Activated naive CD4-positive, alpha-beta T cell (primary cell): ENCODE data around the gene MLXIP.
A peak's percentile ranks its signal among the peaks of the same experiment; 100 is the strongest.
"Not testable (repeated sequence)": the region's sequence is repeated elsewhere in the genome, so short reads cannot be mapped to it uniquely, and the experiment has no call there.

Experiments
- DNase-seq, 4 experiments: peaks; one replicate each; lab custom pipeline; 2025; lab: John Stamatoyannopoulos, UW

MLXIP gene, protein sequence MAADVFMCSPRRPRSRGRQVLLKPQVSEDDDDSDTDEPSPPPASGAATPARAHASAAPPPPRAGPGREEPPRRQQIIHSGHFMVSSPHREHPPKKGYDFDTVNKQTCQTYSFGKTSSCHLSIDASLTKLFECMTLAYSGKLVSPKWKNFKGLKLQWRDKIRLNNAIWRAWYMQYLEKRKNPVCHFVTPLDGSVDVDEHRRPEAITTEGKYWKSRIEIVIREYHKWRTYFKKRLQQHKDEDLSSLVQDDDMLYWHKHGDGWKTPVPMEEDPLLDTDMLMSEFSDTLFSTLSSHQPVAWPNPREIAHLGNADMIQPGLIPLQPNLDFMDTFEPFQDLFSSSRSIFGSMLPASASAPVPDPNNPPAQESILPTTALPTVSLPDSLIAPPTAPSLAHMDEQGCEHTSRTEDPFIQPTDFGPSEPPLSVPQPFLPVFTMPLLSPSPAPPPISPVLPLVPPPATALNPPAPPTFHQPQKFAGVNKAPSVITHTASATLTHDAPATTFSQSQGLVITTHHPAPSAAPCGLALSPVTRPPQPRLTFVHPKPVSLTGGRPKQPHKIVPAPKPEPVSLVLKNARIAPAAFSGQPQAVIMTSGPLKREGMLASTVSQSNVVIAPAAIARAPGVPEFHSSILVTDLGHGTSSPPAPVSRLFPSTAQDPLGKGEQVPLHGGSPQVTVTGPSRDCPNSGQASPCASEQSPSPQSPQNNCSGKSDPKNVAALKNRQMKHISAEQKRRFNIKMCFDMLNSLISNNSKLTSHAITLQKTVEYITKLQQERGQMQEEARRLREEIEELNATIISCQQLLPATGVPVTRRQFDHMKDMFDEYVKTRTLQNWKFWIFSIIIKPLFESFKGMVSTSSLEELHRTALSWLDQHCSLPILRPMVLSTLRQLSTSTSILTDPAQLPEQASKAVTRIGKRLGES

GRCh38 chr12:122078141-122079032, at the start of gene MLXIP:
Gene MLXIP, plus strand, starts transcription at chr12:122078756. Its CDS starts 98 bp downstream, at chr12:122078854.
- DNase-seq, result peak; percentile 55 to 82 (median 65)

- no peak for DNase-seq
These were observed 49.5 kb upstream of the MLXIP start for GRCh38 chr12:122028905-122029560.

DNA sequence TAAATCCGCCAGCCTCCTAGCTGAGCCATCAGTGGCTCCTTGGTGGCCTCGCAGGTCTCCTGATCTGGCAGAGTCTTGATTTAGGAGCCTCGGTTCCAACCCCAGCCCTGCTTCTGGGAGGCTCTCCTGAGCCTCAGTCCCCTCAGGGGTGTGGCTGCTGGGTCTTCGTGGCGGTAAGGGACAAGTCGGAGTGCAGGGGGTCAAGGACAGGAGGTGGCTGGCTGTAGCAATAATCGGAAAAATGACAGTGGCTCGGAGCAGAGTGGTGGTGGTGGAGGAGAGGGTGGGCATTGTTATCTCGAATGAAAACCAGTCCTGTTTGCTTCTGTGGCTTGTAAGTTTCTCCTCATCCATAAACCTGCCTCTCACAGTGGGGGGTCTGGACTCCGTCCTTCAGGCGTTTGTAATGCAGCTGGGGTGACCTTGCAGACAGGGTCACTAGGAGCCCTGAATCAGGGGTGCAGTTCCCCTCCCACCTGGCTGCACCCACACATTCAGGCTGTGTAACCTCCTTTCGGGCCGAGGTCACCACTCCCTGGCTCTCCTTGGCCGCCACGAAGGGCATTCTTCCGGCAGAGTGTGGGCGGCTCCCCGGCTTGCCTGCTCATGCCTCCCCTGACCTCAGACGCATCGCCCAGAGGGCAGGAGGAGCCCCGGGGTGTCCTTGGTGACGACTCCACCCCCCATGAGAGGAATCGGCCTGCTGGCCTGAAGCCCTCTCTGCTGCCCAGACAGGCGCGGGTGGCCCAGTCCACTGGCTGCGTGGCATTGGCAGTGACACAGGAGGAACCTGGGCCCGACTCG, 48.7 kb upstream of the MLXIP start:
- DNase-seq, result no peak

DNA sequence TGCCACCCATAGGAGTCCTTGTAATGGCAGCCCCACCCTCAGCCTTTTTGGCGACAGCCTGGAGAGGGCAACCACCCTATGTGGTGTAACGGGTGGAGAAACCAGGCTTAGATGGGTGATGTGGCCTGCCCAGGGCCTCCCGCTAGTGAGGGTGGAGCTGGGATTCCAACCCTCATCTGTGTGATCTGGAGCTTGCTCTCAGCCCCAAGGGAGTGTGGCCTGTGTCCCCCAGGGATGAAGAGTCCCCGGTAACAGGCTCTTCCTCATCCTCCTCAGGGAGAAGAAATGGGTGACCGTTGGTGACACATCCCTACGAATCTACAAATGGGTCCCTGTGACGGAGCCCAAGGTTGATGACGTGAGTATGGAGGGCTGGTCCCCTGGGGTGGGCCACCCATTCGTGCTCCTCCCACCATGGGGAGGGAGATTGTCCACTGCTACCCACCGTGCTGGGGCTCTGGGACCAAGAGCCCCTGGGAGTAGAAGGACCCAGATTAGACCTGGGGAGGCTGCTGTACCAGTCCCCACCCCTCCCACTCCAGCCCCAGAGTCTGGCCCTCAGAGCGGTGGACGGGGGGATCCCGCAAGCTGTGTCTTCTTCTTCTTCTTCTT, 48.0 kb upstream of the MLXIP start:
- DNase-seq, result no peak

GRCh38 chr12:122031342-122032216, 47.0 kb upstream of the MLXIP start:
- peak in 3 of 4 experiments; percentile 20 to 46 (median 38) for DNase-seq

GRCh38 chr12:122032580-122032979, 46.0 kb upstream of the MLXIP start:
- DNase-seq, result no peak

DNA sequence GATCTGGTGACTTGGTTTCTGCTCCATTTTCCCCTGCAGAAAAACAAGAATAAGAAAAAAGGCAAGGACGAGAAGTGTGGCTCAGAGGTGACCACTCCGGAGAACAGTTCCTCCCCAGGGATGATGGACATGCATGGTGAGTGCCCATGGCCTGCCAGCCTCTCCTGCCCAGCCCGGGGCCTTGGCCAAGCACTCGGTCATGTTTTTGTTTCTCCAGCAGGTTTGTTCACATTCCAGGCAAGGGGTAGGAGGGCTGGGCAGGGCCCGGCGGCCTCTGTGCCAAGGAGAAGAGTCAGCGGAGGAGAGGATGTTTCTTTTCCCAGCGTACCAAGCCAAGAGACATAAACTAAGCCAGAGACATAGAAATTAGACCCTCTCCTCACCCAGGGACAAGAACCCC, 43.3 kb upstream of the MLXIP start:
- no peak for DNase-seq

DNA sequence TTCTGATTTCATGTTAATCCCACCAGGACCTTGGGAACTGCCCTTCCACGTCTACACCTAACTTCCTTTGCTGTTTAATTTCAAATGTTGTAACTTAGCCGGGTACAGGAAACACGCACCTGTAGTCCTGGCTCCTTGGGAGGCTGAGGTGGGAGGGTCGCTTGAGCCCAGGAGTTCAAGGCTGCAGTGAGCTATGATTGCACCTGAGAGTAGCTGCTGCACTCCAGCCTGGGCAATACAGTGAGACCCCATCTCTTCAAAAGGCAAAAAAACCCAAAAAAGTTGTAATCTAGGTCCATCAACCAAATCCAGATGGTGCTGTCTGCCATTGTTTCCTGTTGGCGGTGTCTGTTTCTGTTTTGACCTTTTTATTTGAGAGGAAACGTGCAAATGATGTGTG, 42.4 kb upstream of the MLXIP start:
- no peak for DNase-seq

DNA sequence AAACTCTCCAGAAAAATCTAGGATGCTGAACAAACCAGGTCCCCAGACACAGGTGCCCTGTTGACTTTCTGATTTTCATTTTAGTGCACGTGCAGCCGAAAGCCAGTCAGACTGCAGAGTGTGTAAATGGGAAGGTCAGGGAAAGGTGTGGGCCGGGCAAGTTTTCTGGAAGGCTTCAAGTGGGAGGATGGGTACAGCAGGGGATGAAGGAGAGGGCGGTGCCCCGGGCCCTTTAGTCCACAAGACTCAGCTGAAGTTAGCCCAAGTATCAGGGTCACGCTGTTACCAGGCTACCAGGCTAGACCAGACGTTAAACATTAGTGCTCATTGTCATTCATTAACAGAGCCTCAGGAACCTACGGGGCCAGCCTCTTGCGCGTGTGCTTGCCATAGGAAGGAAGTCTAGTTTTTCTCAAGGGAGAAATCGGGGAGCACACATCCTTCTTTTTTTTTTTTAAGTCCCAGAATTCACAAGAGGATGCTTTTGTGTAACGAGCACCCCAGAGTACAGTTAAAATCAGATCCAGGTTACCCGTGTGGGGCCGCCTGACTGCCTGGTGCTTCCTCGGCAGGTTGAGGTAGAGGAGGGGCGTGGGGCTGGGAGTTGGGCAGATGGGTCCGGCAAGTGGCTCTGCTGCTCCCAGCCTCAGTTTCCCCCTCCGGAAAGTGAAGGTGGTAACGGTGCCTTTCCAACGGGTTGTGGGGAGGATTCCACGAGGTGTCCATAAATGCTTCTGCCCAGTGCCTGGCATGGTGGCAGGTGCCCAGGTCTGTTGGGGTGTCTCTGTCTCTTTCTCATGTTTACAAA, 37.8 kb upstream of the MLXIP start:
- DNase-seq, result no peak

GRCh38 chr12:122041458-122041857, 37.1 kb upstream of the MLXIP start:
- DNase-seq, result not testable (repeated sequence)

DNA sequence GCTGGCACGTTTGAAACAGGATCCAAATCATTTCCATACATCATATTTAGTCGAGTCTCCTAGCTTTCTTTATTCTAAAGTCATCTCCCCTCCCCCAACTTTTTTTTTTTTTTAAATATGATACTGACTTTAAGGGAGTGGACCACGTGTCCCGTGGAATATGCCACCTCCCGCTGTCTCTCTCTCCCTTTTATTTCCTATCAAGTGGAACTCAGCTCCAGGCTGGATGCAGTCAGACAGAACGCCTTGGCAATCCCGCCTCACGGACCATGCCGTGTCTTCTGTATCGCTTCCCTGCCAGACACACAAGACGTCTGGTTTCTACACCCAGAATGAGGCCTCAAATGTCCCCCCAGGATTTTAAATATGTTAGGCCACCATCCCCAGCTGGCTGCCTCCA, 35.6 kb upstream of the MLXIP start:
- no peak for DNase-seq

GRCh38 chr12:122043476-122043875, 35.1 kb upstream of the MLXIP start:
- no peak for DNase-seq

DNA sequence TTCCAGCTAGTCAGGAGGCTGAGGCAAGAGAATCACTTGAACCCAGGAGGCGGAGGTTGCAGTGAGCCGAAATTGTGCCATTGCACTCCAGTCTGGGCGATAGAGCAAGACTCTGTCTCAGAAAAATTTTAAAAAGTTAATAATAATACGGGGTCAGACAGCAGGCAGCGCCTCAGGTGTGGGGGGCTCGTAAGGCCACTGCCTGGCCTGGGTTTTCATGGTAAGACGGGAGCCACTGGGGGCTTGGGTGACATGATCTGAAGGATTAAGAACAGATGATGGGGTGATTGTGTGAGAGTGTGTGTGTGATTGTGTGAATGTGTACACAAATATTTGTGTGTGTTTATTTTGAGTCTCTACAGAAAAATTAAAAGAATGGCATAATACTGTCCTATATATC, 33.3 kb upstream of the MLXIP start:
- DNase-seq, result no peak

- no peak for DNase-seq
These were observed 32.4 kb upstream of the MLXIP start for GRCh38 chr12:122046145-122046544.

DNA sequence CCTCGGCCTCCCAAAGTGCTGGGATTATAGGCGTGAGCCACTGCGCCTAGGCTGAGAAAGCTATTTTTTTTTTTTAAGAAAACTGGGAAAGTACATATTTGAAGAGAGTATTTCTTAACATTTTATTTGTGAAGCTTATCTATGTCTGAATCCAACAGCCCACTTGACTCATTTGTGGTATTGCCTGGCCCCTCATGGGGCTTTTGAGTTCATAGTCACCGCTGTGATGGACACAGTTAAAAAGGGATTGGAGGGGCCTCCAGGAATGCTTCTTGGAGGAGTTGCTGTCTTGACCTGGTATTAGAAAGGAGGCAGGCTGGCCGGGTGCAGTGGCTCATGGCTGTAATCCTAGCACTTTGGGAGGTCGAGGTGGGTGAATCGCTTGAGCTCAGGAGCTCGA, 30.4 kb upstream of the MLXIP start:
- no peak for DNase-seq

- no peak for DNase-seq
These were observed 28.7 kb upstream of the MLXIP start for GRCh38 chr12:122049827-122050226.

GRCh38 chr12:122050706-122051105, 27.9 kb upstream of the MLXIP start:
- no peak for DNase-seq

DNA sequence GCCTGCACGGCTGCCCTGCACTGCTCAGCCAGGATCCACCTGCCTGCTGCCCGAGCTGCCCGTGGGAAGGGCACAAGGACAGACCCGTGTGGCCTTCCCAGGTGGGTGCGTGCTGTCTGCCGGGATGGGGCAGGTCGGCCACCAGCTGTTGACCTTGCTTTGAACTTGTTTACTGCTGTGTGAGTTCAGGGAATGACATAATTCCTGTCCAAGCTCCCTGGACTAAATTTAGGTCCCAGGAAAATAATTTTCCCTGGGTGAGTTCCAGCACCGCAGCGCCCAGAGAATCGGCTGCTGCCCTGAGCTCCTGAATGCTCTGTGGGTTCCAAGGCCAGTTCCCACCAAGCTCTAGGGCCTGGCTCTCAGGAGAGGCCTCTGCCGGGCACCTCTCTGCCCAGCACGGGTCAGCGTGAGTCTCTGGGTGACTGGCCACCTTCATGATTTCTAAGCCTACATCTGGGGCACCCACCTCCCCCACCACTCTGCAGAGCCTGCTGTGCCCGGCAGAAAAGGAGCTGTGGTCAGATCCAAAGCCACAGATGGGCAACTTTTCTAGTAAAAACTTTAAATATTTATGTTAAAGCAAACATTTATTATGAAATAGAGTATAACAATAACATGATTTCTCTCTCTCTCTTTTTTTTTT, 27.2 kb upstream of the MLXIP start:
- DNase-seq, result no peak
